Peyer's patch (tissue), 4 donors: ENCODE results near the gene TNS4. TPM values are rescaled to one million over a fixed set of nuclear protein-coding genes. Genes with fewer than 3 reads are reported as not detected.
A peak's percentile ranks its signal among the peaks of the same experiment; 100 is the strongest.

Experiments used
- DNase-seq, 3 donors: peaks; one replicate each; pipeline ENCODE4 v3.0.0-alpha.2; 2017 to 2019
- H3K27ac ChIP-seq, 4 donors: fragments of 200-600 bp; sonication (generic); one replicate each; pipeline ENCODE4 v1.5.1; 2016 to 2019
- H3K27me3 ChIP-seq, 2 donors: fragments of 200-600 bp; sonication (generic); one replicate each; pipeline ENCODE4 v1.5.1; 2019
- H3K36me3 ChIP-seq, 3 donors: fragments of 200-600 bp; sonication (generic); one replicate each; pipeline ENCODE4 v1.5.1; 2016 to 2019
- H3K4me1 ChIP-seq, 4 donors: fragments of 200-600 bp; sonication (generic); one replicate each; pipeline ENCODE4 v1.5.1; 2016 to 2019
- H3K4me3 ChIP-seq, 4 donors: fragments of 200-600 bp; sonication (generic); 1 replicate in 3 of 4; 2 replicates in 1 of 4; pipeline ENCODE4 v1.5.1; 2016 to 2019; ENCODE audit warnings: mild to moderate bottlenecking in 1 of 4
- H3K9me3 ChIP-seq, 4 donors: fragments of 200-600 bp; sonication (generic); one replicate each; pipeline ENCODE4 v1.5.1; 2016 to 2019; ENCODE audit warnings: mild to moderate bottlenecking in 1 of 4
- POLR2A ChIP-seq, 2 donors: fragments of 450-650 bp; IDR thresholded peaks; one replicate each; pipeline ENCODE4 v1.5.1; 2017; ENCODE audit warnings: antibody characterized with exemption in 2 of 2, mild to moderate bottlenecking in 2 of 2, moderate library complexity in 2 of 2
- total RNA-seq, 4 donors: library from RNA; depleted of rRNA; stranded (reverse); fragments of >200 nt; gene quantifications; one replicate each; pipeline ENCODE4 v1.1.0, GENCODE V29; 2016
- TF ChIP-seq, protein P1 (sequence below), 6 experiments: fragments of 450-650 bp in 4 of 6; fragments of 200-600 bp in 2 of 6; sonication (generic) in 1 of 6; IDR thresholded peaks; one replicate each; pipeline ENCODE4 v1.5.1; 2017 to 2019; ENCODE audit warnings: antibody characterized with exemption in 6 of 6, mild to moderate bottlenecking in 3 of 6, moderate library complexity in 1 of 6

Gene TNS4
- total RNA-seq, 4 donors from 2014 or later = 0.54 to 2.5 (median 1.7) TPM

DNA sequence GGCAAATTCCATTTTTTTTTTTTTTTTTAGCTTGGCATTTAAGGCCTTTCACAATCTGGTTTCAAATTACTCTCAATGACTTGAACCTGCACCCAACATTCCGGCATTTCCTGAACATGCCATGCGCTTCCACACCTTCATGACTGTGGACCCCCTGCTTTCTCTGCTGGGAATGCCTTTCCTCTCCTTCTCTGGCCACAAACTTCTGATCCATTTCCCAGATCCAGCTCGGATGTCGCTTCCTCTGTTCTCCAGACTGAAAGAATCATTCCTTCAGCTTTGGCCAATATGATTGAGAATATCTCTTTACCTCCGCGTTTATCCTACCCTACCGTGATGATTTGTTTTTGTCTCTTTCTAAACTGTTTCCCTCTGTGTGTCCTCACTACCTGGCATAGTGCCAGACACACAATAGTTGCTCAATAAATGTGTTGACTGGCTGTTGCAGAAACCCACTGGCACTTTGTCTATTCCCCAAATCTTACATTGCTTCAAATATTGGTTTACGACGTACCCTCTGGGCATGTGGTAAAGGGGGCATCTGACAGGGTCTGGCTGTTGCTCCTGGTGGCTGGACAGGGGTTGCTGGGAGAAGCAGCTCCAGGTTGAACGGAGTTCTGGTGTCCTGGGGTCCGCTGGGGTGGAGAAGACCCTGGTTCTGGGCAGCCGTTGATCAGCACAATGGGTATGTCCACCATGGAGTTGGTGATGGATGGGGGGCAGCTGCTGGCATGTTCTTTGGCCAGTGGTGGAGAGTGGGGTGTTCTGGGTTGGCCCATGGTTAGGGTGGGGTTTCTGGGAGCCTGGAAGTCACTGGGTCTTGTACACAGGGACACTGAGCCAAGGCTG lies 14.7 kb downstream of the TNS4 start:
- H3K4me1 ChIP-seq = peaks cover 0 to 27% (median 6%) of the 10 kb centered on the region in 4 donors
- no peak overlapping the region for H3K4me3 ChIP-seq
- H3K36me3 ChIP-seq = no peaks in the 10 kb centered on the region
- DNase-seq = no peak
- peak overlapping the region in 3 of 4 donors; percentile 12 to 78 (median 53) for H3K27ac ChIP-seq
- no peaks in the 10 kb centered on the region for H3K27me3 ChIP-seq
- no peak for TF ChIP-seq POLR2A (IDR thresholded peaks at IDR 0.05)
- TF ChIP-seq, protein P1, sequence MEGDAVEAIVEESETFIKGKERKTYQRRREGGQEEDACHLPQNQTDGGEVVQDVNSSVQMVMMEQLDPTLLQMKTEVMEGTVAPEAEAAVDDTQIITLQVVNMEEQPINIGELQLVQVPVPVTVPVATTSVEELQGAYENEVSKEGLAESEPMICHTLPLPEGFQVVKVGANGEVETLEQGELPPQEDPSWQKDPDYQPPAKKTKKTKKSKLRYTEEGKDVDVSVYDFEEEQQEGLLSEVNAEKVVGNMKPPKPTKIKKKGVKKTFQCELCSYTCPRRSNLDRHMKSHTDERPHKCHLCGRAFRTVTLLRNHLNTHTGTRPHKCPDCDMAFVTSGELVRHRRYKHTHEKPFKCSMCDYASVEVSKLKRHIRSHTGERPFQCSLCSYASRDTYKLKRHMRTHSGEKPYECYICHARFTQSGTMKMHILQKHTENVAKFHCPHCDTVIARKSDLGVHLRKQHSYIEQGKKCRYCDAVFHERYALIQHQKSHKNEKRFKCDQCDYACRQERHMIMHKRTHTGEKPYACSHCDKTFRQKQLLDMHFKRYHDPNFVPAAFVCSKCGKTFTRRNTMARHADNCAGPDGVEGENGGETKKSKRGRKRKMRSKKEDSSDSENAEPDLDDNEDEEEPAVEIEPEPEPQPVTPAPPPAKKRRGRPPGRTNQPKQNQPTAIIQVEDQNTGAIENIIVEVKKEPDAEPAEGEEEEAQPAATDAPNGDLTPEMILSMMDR (IDR thresholded peaks at IDR 0.05) = no peak
- no peaks in the 10 kb centered on the region for H3K9me3 ChIP-seq

DNA sequence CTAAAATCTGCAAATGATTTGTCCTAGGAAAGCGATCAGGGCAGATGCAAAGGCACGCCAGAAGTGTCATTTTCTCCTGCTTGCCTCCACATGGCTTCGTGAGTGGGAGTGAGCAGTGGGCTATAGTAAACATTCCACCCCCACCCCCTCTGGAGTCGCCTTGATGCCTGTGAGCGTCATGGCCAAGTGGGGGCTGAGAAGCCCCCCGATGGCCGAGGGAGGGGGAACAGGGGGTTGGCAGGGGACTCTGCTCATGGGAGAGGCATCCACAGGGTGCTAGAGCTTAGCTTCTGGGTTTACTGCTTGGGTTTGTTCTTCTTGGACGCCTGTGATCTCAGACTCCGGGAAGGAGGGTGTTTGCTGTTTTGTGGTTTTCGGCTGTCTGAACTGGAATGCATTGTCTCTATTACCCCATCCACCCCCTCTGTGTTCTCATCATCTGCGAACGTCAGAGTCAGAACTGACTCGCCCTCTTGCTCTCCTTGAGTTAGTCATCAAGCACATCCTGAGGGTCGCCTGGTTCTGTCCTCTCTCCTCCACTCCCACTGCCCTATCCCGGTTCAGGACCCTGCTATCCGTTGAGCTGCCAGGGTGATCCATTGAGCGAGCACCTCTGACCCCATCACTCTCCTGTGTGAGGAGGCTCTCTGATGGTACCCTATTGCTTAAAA lies 15.4 kb downstream of the TNS4 start:
- TF ChIP-seq, protein P1 (IDR thresholded peaks at IDR 0.05) = no peak
- no peak for TF ChIP-seq POLR2A (IDR thresholded peaks at IDR 0.05)
- H3K9me3 ChIP-seq = no peaks in the 10 kb centered on the region
- H3K4me3 ChIP-seq = no peak overlapping the region
- DNase-seq = peak in 1 of 3 donors; percentile 65
- no peaks in the 10 kb centered on the region for H3K27me3 ChIP-seq
- peaks cover 0 to 29% (median 6%) of the 10 kb centered on the region in 4 donors for H3K4me1 ChIP-seq
- peak overlapping the region; percentile 31 to 78 (median 62) for H3K27ac ChIP-seq
- H3K36me3 ChIP-seq = no peaks in the 10 kb centered on the region

DNA sequence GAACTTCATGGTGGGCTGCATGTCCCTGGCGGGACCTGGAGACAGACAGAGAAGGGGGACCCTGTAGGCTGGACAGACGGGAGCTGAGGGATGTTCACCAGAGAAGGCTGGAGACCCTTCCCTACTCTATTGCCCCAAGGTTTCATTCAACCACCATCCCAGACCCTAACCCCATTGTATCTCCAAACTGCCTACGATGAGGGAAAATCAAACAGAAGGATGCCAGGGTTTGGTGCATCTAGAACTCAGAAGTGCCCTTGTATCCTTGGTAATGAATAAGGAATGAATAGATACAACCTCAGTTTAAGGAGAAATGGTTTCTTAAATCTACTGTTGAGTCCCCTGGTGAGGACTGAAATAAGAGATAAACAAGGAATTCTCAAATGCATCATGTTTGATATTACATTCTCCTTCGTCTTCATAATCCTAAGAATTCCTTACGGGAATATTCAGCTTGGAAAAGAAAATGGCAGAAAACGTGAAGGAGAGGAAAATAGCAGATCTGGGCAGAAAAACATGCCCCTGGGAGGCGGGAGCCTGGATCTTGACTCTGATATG lies 16.4 kb downstream of the TNS4 start:
- DNase-seq = no peak

DNA sequence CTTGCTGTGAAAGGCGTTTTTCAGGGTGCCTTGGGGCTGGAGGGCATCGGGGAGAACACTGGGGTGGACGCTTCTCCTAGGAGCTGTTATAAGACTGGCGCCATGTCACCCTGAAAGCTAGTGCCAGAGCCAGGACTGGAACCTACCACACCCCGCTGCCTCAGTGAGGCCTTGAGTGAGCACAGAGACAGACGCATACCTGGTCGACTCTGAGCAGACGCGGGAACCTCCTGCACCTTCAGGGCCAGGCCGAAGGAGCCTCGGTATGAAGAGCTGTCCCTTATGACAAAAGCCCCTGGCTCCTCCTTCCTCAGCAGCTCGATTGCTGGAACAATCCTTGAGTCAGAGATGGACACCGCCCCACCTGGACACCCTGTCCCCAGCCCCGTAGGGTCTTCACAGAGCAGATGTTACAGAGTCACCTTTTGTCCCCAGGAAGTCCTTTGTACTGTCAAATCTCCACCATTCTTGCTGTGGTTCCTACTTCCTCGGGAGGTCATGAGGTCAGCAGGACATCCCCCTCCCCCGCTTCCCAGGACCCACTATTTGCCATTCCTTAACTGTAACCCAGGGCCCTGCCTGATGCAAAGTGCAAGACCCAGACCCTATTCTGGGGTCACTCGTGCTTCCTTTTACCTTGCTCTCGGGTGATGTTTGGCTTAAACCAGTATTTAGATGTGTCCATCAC lies 17.0 kb downstream of the TNS4 start:
- no peak overlapping the region for H3K4me3 ChIP-seq
- H3K4me1 ChIP-seq = peaks cover 0 to 34% (median 5%) of the 10 kb centered on the region in 4 donors
- H3K36me3 ChIP-seq = no peaks in the 10 kb centered on the region
- TF ChIP-seq, protein P1 (IDR thresholded peaks at IDR 0.05) = no peak
- TF ChIP-seq POLR2A (IDR thresholded peaks at IDR 0.05) = no peak
- H3K27ac ChIP-seq = no peak overlapping the region
- no peak for DNase-seq
- H3K27me3 ChIP-seq = no peaks in the 10 kb centered on the region
- H3K9me3 ChIP-seq = no peaks in the 10 kb centered on the region

More for the DNA sequence above, 16.4 kb downstream of the TNS4 start:
- Histone ChIP-seq H3K27me3 (no peaks in the 10 kb centered on the region), H3K4me3 (no peak overlapping the region), H3K36me3 (no peaks in the 10 kb centered on the region), H3K4me1 (peaks cover 0 to 34% (median 7%) of the 10 kb centered on the region in 4 donors), H3K27ac (peak overlapping the region in 3 of 4 donors; percentile 14 to 78 (median 70)), H3K9me3 (no peaks in the 10 kb centered on the region)
- TF ChIP-seq, protein P1 (IDR thresholded peaks at IDR 0.05) = no peak
- TF ChIP-seq POLR2A (IDR thresholded peaks at IDR 0.05) = no peak

DNA sequence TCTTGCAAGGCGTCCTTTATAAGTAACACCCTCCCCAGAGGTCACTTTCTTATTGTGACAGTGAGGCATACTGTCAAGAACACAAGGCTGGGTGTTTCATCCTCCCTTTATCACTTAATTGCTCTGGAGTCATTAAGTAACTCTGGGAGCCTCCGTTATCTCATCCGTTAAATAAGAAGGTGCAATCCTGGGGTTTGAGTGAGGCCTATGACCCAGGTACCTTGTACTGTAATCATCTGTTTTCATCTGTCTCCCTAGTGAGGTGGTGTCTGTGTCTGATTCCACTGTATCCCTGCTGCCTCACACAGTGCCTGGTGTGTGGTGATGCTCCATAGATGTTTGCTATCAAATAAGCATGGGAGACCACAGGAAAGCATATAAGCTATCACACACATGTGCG lies 17.7 kb downstream of the TNS4 start:
- DNase-seq = no peak
- H3K9me3 ChIP-seq = no peaks in the 10 kb centered on the region
- H3K36me3 ChIP-seq = no peaks in the 10 kb centered on the region

More for the DNA sequence above, 17.7 kb downstream of the TNS4 start:
- TF ChIP-seq POLR2A (IDR thresholded peaks at IDR 0.05) = no peak
- TF ChIP-seq, protein P1 (IDR thresholded peaks at IDR 0.05) = no peak
- H3K4me1 ChIP-seq = peaks cover 0 to 34% (median 5%) of the 10 kb centered on the region in 4 donors
- H3K27me3 ChIP-seq = no peaks in the 10 kb centered on the region
- no peak overlapping the region for H3K4me3 ChIP-seq
- H3K27ac ChIP-seq = no peak overlapping the region
